GM12878 (cell line): Measurements from ENCODE around the gene CFAP141. TPM values are rescaled to one million over a fixed set of nuclear protein-coding genes. Genes with fewer than 3 reads are reported as not detected.

Experiments used
- CHD1 ChIP-seq: IDR thresholded peaks from 2 replicates; pipeline ENCODE4 v1.6.1; 2012; ENCODE audit warnings: low read depth, low read length, improper control_type of control experiment
- EGR1 ChIP-seq, 2 experiments: IDR thresholded peaks; 1 replicate in 1 of 2; 2 replicates in 1 of 2; pipeline ENCODE4 v1.6.1; 2011 to 2012; ENCODE audit warnings: low read depth in 2 of 2, low read length in 2 of 2, borderline replicate concordance in 1 of 2, mild to moderate bottlenecking in 1 of 2, moderate library complexity in 1 of 2
- HCFC1 ChIP-seq: fragments of 150-350 bp; IDR thresholded peaks from 2 replicates; pipeline ENCODE4 v1.6.1; 2014; ENCODE audit warnings: low read length
- MEF2B ChIP-seq: fragments of 450-650 bp; IDR thresholded peaks from 2 replicates; pipeline ENCODE4 v1.6.1; 2018; ENCODE audit warnings: mild to moderate bottlenecking, moderate library complexity; ENCODE audit not compliant: partially characterized antibody, poor library complexity, severe bottlenecking
- MYC ChIP-seq: IDR thresholded peaks from 2 replicates; pipeline ENCODE4 v1.6.1; 2011; ENCODE audit warnings: mild to moderate bottlenecking, low read length, moderate library complexity, inconsistent platforms; ENCODE audit not compliant: insufficient read depth, insufficient replicate concordance, insufficient read length, severe bottlenecking
- NR2C1 ChIP-seq: fragments of 450-650 bp; IDR thresholded peaks from 2 replicates; pipeline ENCODE4 v1.6.1; 2017; ENCODE audit warnings: antibody characterized with exemption, mild to moderate bottlenecking, moderate library complexity
- RAD21 ChIP-seq: IDR thresholded peaks from 2 replicates; pipeline ENCODE4 v1.6.1; 2011; ENCODE audit warnings: mild to moderate bottlenecking, low read depth, low read length, moderate library complexity; ENCODE audit not compliant: insufficient read depth
- RBBP5 ChIP-seq: fragments of 200-600 bp; sonication (generic); conservative IDR thresholded peaks from 2 replicates; pipeline ENCODE4 v1.6.1; 2016
- SIN3A ChIP-seq: IDR thresholded peaks from 2 replicates; pipeline ENCODE4 v1.6.1; 2012; ENCODE audit warnings: low read depth, low read length, improper control_type of control experiment
- SMARCA5 ChIP-seq: fragments of 450-650 bp; IDR thresholded peaks from 2 replicates; pipeline ENCODE4 v1.6.1; 2017; ENCODE audit warnings: mild to moderate bottlenecking
- SMC3 ChIP-seq: IDR thresholded peaks from 2 replicates; pipeline ENCODE4 v1.6.1; 2011; ENCODE audit warnings: low read length, improper control_type of control experiment, borderline replicate concordance
- SP1 ChIP-seq: IDR thresholded peaks from one replicate; pipeline ENCODE4 v1.6.1; 2011; ENCODE audit warnings: low read depth, low read length
- TCF12 ChIP-seq: IDR thresholded peaks from 2 replicates; pipeline ENCODE4 v1.6.1; 2011; ENCODE audit warnings: low read depth, mild to moderate bottlenecking, low read length
- TCF7 ChIP-seq: IDR thresholded peaks from 2 replicates; pipeline ENCODE4 v1.6.1; 2014; ENCODE audit warnings: antibody characterized with exemption, borderline replicate concordance
- ZNF384 ChIP-seq: IDR thresholded peaks from 2 replicates; pipeline ENCODE4 v1.6.1; 2012; ENCODE audit warnings: low read depth, mild to moderate bottlenecking, low read length, improper control_type of control experiment, borderline replicate concordance
- polyA plus RNA-seq, 11 experiments: library from polyadenylated mRNA; depleted of rRNA in 4 of 11; unstranded in 6 of 11; stranded (reverse) in 5 of 11; fragments of >200 nt; fragmentation: Nextera tagmentation in 4 of 11; fragmentation: Illumina TruSeq in 1 of 11; extraction: Ambion mirVana in 4 of 11; extraction: Trizol in 1 of 11; gene quantifications; 1 replicate in 1 of 11; 2 replicates in 10 of 11; pipeline versions ENCODE4 v1.2.1 to v1.2.3, GENCODE V29; 2011 to 2016; ENCODE audit warnings: inconsistent platforms in 2 of 11, missing spikeins in 2 of 11, low read depth in 1 of 11
- total RNA-seq, 4 experiments: library from RNA; depleted of rRNA in 3 of 4; stranded (reverse); fragments of >200 nt in 3 of 4; fragmentation: Illumina TruSeq in 1 of 4; extraction: Trizol in 1 of 4; gene quantifications; 2 replicates each; pipeline versions ENCODE4 v1.2.1 to v1.2.3, GENCODE V29; 2013 to 2021
- TF ChIP-seq, protein P1 (sequence below): IDR thresholded peaks from 2 replicates; pipeline ENCODE4 v1.6.1; 2012; ENCODE audit warnings: low read depth, low read length, improper control_type of control experiment
- TF ChIP-seq, protein P2 (sequence below): fragments of 450-650 bp; IDR thresholded peaks from 2 replicates; pipeline ENCODE4 v1.6.1; 2017; ENCODE audit warnings: borderline replicate concordance
- TF ChIP-seq, protein P3 (sequence below): IDR thresholded peaks from 2 replicates; pipeline ENCODE4 v1.6.1; 2012; ENCODE audit warnings: low read length, inconsistent platforms
- TF ChIP-seq, protein P4 (sequence below): IDR thresholded peaks from 2 replicates; pipeline ENCODE4 v1.6.1; 2011; ENCODE audit warnings: borderline replicate concordance, low read depth, mild to moderate bottlenecking, moderate library complexity, low read length; ENCODE audit not compliant: insufficient read depth, poor library complexity, severe bottlenecking
- TF ChIP-seq, protein P5 (sequence below): fragments of 450-650 bp; conservative IDR thresholded peaks from 2 replicates; pipeline ENCODE4 v1.6.1; 2017; ENCODE audit warnings: mild to moderate bottlenecking, moderate library complexity
- TF ChIP-seq, protein P6 (sequence below): IDR thresholded peaks from 2 replicates; pipeline ENCODE4 v1.6.1; 2012; ENCODE audit warnings: low read depth, low read length, improper control_type of control experiment

CFAP141 gene
- total and polyA plus RNA-seq, 10 of the 15 experiments (the other 5 are each of a cell fraction or from before 2014, with no cell fraction given), result not detected

DNA sequence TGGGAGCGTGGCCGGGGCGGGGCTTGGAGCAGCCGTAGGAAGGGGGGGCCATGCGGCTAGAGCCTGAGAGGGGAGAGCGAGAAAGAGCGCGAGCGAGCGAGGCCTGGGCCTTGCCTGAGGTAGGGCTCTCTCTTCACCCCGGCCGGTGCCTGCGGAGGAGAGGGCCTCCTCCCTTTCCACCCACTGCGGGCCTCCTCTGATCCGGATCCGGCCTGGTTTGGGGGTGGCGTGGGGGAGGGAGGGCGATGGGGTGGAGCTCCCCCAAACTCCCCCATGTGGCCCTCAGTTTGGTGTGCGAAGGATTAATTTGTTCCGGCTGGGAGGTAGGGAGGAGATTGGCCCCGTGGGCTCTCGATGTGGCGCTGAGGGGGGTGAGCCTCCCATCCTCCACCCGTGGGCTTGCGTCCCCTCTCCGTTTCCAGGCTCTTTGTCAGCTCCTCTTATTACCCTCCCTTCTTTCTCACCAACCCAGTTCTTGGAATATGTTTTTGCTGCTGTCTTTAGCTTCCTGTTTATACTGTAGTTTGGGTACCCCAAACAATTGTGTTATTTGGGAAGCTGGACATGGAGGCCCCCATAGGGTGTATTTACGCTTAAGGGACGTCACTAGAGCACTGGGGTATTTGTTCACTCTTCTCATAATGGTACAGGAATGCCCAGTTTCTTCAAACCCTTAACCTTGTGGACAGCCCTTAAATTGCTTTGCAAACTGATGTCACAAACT, 15.3 kb upstream of the CFAP141 start (continued):
- TF ChIP-seq ZNF384 (no peak), RAD21 (no peak), TCF12 (0 out of 2 replicates have a peak, but pooled peaks have one; percentile 25), HCFC1 (no peak), EGR1 (IDR thresholded peaks at IDR 0.05; ENCODE audit: borderline replicate concordance in 1 of 2, low read depth in 2 of 2, low read length in 2 of 2) (peak in 1 of 2 experiments; percentile 54; a peak in 2 of 3 replicates), MYC (peak; percentile 86), SMC3 (0 out of 2 replicates have a peak, but pooled peaks have one; percentile 2), SIN3A (0 out of 2 replicates have a peak, but pooled peaks have one; percentile 9), MEF2B (peak; percentile 33), RBBP5 (no peak), SMARCA5 (no peak), SP1 (no peak), NR2C1 (no peak), CHD1 (0 out of 2 replicates have a peak, but pooled peaks have one; percentile 92), TCF7 (0 out of 2 replicates have a peak, but pooled peaks have one; percentile 1)
- TF ChIP-seq, protein P1, sequence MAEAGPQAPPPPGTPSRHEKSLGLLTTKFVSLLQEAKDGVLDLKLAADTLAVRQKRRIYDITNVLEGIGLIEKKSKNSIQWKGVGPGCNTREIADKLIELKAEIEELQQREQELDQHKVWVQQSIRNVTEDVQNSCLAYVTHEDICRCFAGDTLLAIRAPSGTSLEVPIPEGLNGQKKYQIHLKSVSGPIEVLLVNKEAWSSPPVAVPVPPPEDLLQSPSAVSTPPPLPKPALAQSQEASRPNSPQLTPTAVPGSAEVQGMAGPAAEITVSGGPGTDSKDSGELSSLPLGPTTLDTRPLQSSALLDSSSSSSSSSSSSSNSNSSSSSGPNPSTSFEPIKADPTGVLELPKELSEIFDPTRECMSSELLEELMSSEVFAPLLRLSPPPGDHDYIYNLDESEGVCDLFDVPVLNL, result no peak
- TF ChIP-seq, protein P2, sequence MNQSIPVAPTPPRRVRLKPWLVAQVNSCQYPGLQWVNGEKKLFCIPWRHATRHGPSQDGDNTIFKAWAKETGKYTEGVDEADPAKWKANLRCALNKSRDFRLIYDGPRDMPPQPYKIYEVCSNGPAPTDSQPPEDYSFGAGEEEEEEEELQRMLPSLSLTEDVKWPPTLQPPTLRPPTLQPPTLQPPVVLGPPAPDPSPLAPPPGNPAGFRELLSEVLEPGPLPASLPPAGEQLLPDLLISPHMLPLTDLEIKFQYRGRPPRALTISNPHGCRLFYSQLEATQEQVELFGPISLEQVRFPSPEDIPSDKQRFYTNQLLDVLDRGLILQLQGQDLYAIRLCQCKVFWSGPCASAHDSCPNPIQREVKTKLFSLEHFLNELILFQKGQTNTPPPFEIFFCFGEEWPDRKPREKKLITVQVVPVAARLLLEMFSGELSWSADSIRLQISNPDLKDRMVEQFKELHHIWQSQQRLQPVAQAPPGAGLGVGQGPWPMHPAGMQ, result no peak
- TF ChIP-seq, protein P3, sequence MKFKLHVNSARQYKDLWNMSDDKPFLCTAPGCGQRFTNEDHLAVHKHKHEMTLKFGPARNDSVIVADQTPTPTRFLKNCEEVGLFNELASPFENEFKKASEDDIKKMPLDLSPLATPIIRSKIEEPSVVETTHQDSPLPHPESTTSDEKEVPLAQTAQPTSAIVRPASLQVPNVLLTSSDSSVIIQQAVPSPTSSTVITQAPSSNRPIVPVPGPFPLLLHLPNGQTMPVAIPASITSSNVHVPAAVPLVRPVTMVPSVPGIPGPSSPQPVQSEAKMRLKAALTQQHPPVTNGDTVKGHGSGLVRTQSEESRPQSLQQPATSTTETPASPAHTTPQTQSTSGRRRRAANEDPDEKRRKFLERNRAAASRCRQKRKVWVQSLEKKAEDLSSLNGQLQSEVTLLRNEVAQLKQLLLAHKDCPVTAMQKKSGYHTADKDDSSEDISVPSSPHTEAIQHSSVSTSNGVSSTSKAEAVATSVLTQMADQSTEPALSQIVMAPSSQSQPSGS, result no peak
- TF ChIP-seq, protein P4, sequence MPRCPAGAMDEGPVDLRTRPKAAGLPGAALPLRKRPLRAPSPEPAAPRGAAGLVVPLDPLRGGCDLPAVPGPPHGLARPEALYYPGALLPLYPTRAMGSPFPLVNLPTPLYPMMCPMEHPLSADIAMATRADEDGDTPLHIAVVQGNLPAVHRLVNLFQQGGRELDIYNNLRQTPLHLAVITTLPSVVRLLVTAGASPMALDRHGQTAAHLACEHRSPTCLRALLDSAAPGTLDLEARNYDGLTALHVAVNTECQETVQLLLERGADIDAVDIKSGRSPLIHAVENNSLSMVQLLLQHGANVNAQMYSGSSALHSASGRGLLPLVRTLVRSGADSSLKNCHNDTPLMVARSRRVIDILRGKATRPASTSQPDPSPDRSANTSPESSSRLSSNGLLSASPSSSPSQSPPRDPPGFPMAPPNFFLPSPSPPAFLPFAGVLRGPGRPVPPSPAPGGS, result no peak
- TF ChIP-seq, protein P5, sequence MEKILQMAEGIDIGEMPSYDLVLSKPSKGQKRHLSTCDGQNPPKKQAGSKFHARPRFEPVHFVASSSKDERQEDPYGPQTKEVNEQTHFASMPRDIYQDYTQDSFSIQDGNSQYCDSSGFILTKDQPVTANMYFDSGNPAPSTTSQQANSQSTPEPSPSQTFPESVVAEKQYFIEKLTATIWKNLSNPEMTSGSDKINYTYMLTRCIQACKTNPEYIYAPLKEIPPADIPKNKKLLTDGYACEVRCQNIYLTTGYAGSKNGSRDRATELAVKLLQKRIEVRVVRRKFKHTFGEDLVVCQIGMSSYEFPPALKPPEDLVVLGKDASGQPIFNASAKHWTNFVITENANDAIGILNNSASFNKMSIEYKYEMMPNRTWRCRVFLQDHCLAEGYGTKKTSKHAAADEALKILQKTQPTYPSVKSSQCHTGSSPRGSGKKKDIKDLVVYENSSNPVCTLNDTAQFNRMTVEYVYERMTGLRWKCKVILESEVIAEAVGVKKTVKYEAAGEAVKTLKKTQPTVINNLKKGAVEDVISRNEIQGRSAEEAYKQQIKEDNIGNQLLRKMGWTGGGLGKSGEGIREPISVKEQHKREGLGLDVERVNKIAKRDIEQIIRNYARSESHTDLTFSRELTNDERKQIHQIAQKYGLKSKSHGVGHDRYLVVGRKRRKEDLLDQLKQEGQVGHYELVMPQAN, result 0 out of 2 replicates have a peak, but pooled peaks have one; percentile 31
- TF ChIP-seq, protein P6, sequence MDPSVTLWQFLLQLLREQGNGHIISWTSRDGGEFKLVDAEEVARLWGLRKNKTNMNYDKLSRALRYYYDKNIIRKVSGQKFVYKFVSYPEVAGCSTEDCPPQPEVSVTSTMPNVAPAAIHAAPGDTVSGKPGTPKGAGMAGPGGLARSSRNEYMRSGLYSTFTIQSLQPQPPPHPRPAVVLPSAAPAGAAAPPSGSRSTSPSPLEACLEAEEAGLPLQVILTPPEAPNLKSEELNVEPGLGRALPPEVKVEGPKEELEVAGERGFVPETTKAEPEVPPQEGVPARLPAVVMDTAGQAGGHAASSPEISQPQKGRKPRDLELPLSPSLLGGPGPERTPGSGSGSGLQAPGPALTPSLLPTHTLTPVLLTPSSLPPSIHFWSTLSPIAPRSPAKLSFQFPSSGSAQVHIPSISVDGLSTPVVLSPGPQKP, result no peak
